Activated gamma-delta T cell treated with anti-CD3 and anti-CD28 coated beads, Interleukin-2, amount 50 U/mL, for 16 hours (primary cell): ENCODE results near the gene B3GNT3.

Experiments
- DNase-seq: peaks from one replicate; pipeline ENCODE4 v3.0.0-alpha.2; 2020; ENCODE audit warnings: low read depth

Gene B3GNT3

GRCh38 chr19:17860993-17861360, 66.0 kb downstream of the B3GNT3 start:
- DNase-seq: no peak

- DNase-seq: no peak
Measured at GRCh38 chr19:17861542-17862402, 66.8 kb downstream of the B3GNT3 start.

- no peak for DNase-seq
Measured at GRCh38 chr19:17862711-17863519, 68.0 kb downstream of the B3GNT3 start.
